Measurements from ENCODE around the gene NOTCH1.

DNA sequence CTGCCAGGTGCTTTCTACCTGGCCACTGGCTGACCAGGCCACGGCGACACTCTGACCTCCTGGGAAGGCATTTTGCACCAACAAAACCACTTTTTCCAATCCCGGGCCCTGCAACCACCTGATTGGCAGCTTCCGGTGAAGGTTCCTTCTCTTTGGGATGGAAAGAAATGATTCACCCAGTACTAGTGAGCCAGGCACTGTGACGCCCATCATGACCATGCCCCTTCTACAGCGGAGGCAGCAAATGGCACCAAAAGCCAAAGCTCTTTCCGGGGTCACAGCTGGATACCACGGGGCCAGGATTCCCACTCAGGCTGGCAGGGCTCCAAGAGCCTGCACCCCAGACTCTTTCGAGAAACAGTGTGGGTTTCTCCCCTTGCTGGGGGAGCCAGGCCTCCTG is 4.7 kb downstream of the NOTCH1 start:
- TF ChIP-seq, protein P1, sequence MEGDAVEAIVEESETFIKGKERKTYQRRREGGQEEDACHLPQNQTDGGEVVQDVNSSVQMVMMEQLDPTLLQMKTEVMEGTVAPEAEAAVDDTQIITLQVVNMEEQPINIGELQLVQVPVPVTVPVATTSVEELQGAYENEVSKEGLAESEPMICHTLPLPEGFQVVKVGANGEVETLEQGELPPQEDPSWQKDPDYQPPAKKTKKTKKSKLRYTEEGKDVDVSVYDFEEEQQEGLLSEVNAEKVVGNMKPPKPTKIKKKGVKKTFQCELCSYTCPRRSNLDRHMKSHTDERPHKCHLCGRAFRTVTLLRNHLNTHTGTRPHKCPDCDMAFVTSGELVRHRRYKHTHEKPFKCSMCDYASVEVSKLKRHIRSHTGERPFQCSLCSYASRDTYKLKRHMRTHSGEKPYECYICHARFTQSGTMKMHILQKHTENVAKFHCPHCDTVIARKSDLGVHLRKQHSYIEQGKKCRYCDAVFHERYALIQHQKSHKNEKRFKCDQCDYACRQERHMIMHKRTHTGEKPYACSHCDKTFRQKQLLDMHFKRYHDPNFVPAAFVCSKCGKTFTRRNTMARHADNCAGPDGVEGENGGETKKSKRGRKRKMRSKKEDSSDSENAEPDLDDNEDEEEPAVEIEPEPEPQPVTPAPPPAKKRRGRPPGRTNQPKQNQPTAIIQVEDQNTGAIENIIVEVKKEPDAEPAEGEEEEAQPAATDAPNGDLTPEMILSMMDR (conservative IDR thresholded peaks at IDR 0.05): no peak
- TF ChIP-seq EZH2 (IDR thresholded peaks at IDR 0.05; ENCODE audit: low read depth): no peak
